Caco-2 (cell line): Measurements from ENCODE around the gene GRIN3B. TPM values are rescaled to one million over a fixed set of nuclear protein-coding genes. Genes with fewer than 3 reads are reported as not detected.
A peak's percentile ranks its signal among the peaks of the same experiment; 100 is the strongest.
"Not testable (repeated sequence)": the region's sequence is repeated elsewhere in the genome, so short reads cannot be mapped to it uniquely, and the experiment has no call there.

ENCODE experiments used
- BruUV-seq: library from RNA; stranded (reverse); fragments of 400-500 nt; replicated peaks from 2 replicates; lab custom pipeline; 2021; lab: Mats Ljungman, UMichigan
- CTCF ChIA-PET: fragments of 300-600 bp; sonication (Branson Sonifier 250); formaldehyde crosslinking; loops from one replicate; lab custom pipeline; 2022; ENCODE audit warnings: antibody characterized with exemption; lab: Charles Lee
- POLR2A ChIA-PET: fragments of 300-600 bp; sonication (Branson Sonifier 250); formaldehyde crosslinking; loops from one replicate; lab custom pipeline; 2022; ENCODE audit warnings: antibody characterized with exemption; lab: Charles Lee
- DNase-seq, 2 experiments: peaks; one replicate each; pipeline versions ENCODE4 v3.0.0 to v3.0.0-alpha.2; 2020 to 2022
- H3K27me3 ChIP-seq: replicated peaks from 2 replicates; pipeline ENCODE4 v1.6.0; 2011; ENCODE audit warnings: low read length; ENCODE audit not compliant: control insufficient read depth, insufficient read depth
- H3K36me3 ChIP-seq: 2 replicates; pipeline ENCODE4 v1.5.1; 2011; ENCODE audit warnings: low read length; ENCODE audit not compliant: control insufficient read depth, insufficient read depth
- H3K4me1 ChIP-seq: fragments of 250-450 bp; sonication (Bioruptor Pico); 2 replicates; pipeline ENCODE4 v1.5.1; 2020; ENCODE audit warnings: mild to moderate bottlenecking
- H3K4me3 ChIP-seq: 2 replicates; pipeline ENCODE4 v1.5.1; 2011; ENCODE audit warnings: low read depth, mild to moderate bottlenecking, control low read depth, low read length
- H3K9me3 ChIP-seq: fragments of 250-450 bp; sonication (Bioruptor Pico); 2 replicates; pipeline ENCODE4 v1.5.1; 2020; ENCODE audit warnings: mild to moderate bottlenecking, moderate library complexity
- H3K27ac Mint-ChIP-seq: one replicate; pipeline ENCODE4 v1.8.0; 2022; ENCODE audit warnings: mixed read lengths; ENCODE audit not compliant: unreplicated experiment
- H3K27me3 Mint-ChIP-seq: one replicate; pipeline ENCODE4 v1.8.0; 2022; ENCODE audit warnings: mixed read lengths; ENCODE audit not compliant: insufficient read depth, unreplicated experiment
- H3K36me3 Mint-ChIP-seq: one replicate; pipeline ENCODE4 v1.8.0; 2022; ENCODE audit warnings: mild to moderate bottlenecking, mixed read lengths; ENCODE audit not compliant: insufficient read depth, unreplicated experiment
- H3K4me1 Mint-ChIP-seq: one replicate; pipeline ENCODE4 v1.8.0; 2022; ENCODE audit warnings: low read depth, mixed read lengths; ENCODE audit not compliant: unreplicated experiment
- H3K4me3 Mint-ChIP-seq: one replicate; pipeline ENCODE4 v1.8.0; 2022; ENCODE audit warnings: mild to moderate bottlenecking, moderate library complexity, mixed read lengths; ENCODE audit not compliant: unreplicated experiment
- H3K9me3 Mint-ChIP-seq: one replicate; pipeline ENCODE4 v1.8.0; 2022; ENCODE audit warnings: mixed read lengths; ENCODE audit not compliant: unreplicated experiment
- intact Hi-C: fragments of 100-400 bp; cut with micrococcal nuclease; formaldehyde crosslinking; loops from one replicate; pipeline ENCODE4 v1.10.0; 2022; ENCODE audit not compliant: unreplicated experiment
- total RNA-seq: library from RNA; stranded (reverse); gene quantifications from 2 replicates; pipeline ENCODE4 v1.2.3, GENCODE V29; 2022
- TF ChIP-seq, protein P1 (sequence below), 2 experiments: fragments of 200-600 bp in 1 of 2; IDR thresholded peaks; 1 replicate in 1 of 2; 2 replicates in 1 of 2; pipeline versions ENCODE4 v1.5.1 to v1.8.0; 2011 to 2022; ENCODE audit warnings: antibody characterized with exemption in 1 of 2, control low read depth in 1 of 2, inconsistent platforms in 1 of 2, low read depth in 1 of 2, low read length in 1 of 2, mild to moderate bottlenecking in 1 of 2, moderate library complexity in 1 of 2; ENCODE audit not compliant: insufficient read depth in 1 of 2, severe bottlenecking in 1 of 2, unreplicated experiment in 1 of 2

The GRIN3B gene
- total RNA-seq, 1 experiment from 2014 or later = 0.41 TPM

- CTCF ChIA-PET = interaction anchor here (0.6 to 1.7 kb wide), 2 partner anchors 40 to 372 kb away, joined by 4 to 8 read pairs; no protein-coding TSS in a partner anchor
- H3K4me3 ChIP-seq, H3K36me3 ChIP-seq, POLR2A ChIA-PET, DNase-seq, H3K9me3 ChIP-seq, H3K4me3 Mint-ChIP-seq, H3K9me3 Mint-ChIP-seq, H3K4me1 ChIP-seq, H3K27me3 Mint-ChIP-seq, BruUV-seq, H3K27me3 ChIP-seq, H3K27ac Mint-ChIP-seq: not testable (repeated sequence)
- Mint-ChIP-seq H3K36me3 (peaks cover 36% of the 10 kb centered on the region), H3K4me1 (peaks cover 15% of the 10 kb centered on the region)
- intact Hi-C loops = loop anchor here (10.0 kb wide), 1 partner anchor 80 kb away; the partner anchor contains the start of gene GPX4
Measured at GRCh38 chr19:1025080-1025479, 24.9 kb downstream of the GRIN3B start.

- Mint-ChIP-seq H3K9me3 (no peaks in the 10 kb centered on the region), H3K4me3 (peak within 1 kb of the TSS; percentile 81), H3K27me3 (no peaks in the 10 kb centered on the region), H3K4me1 (peaks cover 19% of the 10 kb centered on the region), H3K27ac (peak within 1 kb of the TSS; percentile 95), H3K36me3 (peaks cover 37% of the 10 kb centered on the region)
- Histone ChIP-seq H3K27me3 (no peaks in the 10 kb centered on the region), H3K9me3 (no peaks in the 10 kb centered on the region), H3K4me1 (peaks cover 7% of the 10 kb centered on the region; the same call in 1 of the 2 replicates), H3K4me3 (peak within 1 kb of the TSS; percentile 73), H3K36me3 (no peaks in the 10 kb centered on the region)
- BruUV-seq = TSS peak; percentile 60
- CTCF ChIA-PET = interaction anchor here (0.6 to 1.7 kb wide), 5 partner anchors 17 to 257 kb away, joined by 3 to 8 read pairs (median 3); no protein-coding TSS in a partner anchor
- DNase-seq = peak; percentile 81 to 88
- TF ChIP-seq, protein P1, sequence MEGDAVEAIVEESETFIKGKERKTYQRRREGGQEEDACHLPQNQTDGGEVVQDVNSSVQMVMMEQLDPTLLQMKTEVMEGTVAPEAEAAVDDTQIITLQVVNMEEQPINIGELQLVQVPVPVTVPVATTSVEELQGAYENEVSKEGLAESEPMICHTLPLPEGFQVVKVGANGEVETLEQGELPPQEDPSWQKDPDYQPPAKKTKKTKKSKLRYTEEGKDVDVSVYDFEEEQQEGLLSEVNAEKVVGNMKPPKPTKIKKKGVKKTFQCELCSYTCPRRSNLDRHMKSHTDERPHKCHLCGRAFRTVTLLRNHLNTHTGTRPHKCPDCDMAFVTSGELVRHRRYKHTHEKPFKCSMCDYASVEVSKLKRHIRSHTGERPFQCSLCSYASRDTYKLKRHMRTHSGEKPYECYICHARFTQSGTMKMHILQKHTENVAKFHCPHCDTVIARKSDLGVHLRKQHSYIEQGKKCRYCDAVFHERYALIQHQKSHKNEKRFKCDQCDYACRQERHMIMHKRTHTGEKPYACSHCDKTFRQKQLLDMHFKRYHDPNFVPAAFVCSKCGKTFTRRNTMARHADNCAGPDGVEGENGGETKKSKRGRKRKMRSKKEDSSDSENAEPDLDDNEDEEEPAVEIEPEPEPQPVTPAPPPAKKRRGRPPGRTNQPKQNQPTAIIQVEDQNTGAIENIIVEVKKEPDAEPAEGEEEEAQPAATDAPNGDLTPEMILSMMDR (IDR thresholded peaks at IDR 0.05; ENCODE audit: insufficient read depth in 1 of 2, low read depth in 1 of 2, low read length in 1 of 2, severe bottlenecking in 1 of 2, unreplicated experiment in 1 of 2) = no peak
- intact Hi-C loops = loop anchor here (10.0 kb wide), 1 partner anchor 79 kb away; the partner anchor contains the start of gene GPX4
- POLR2A ChIA-PET = interaction anchor here (0.6 to 1.8 kb wide), 10 partner anchors 12 to 243 kb away, joined by 3 to 33 read pairs (median 5); partner anchors contain the start of genes ABCA7, ARHGAP45, CIRBP and GPX4
Measured at GRCh38 chr19:1025960-1026782, 26.0 kb downstream of the GRIN3B start, which contains the start of gene CNN2. Gene CNN2 (plus strand): TSS chr19:1026608. CDS start chr19:1026662, 54 bp downstream.

GRCh38 chr19:1026783-1027649, 26.8 kb downstream of the GRIN3B start:
- no peaks in the 10 kb centered on the region for H3K27me3 Mint-ChIP-seq
- Histone ChIP-seq H3K9me3 (no peaks in the 10 kb centered on the region), H3K36me3 (no peaks in the 10 kb centered on the region; the same call in 1 of the 2 replicates), H3K27me3 (no peaks in the 10 kb centered on the region), H3K4me1 (peaks cover 7% of the 10 kb centered on the region; the same call in 1 of the 2 replicates), H3K4me3 (peak overlapping the region; percentile 73)
- peak overlapping the region; percentile 76 for H3K27ac Mint-ChIP-seq
- BruUV-seq = TSS peak; percentile 88
- peaks cover 33% of the 10 kb centered on the region for H3K36me3 Mint-ChIP-seq
- intact Hi-C loops = loop anchor here (10.0 kb wide), 1 partner anchor 78 kb away; the partner anchor contains the start of gene GPX4
- no peak for DNase-seq
- peak overlapping the region; percentile 81 for H3K4me3 Mint-ChIP-seq
- ChIA-PET CTCF (interaction anchor here (0.5 to 1.7 kb wide), 5 partner anchors 16 to 257 kb away, joined by 3 to 8 read pairs (median 3); no protein-coding TSS in a partner anchor), POLR2A (interaction anchor here (0.5 to 1.8 kb wide), 12 partner anchors 11 to 242 kb away, joined by 3 to 33 read pairs (median 5); partner anchors contain the start of genes ABCA7, ARHGAP45, CIRBP and GPX4)
- peaks cover 13% of the 10 kb centered on the region for H3K4me1 Mint-ChIP-seq
- no peaks in the 10 kb centered on the region for H3K9me3 Mint-ChIP-seq
- TF ChIP-seq, protein P1 (IDR thresholded peaks at IDR 0.05; ENCODE audit: insufficient read depth in 1 of 2, low read depth in 1 of 2, low read length in 1 of 2, severe bottlenecking in 1 of 2, unreplicated experiment in 1 of 2) = no peak
